Hepatocyte (in vitro differentiated cells): ENCODE measurements around the gene MSI2. TPM values are rescaled to one million over a fixed set of nuclear protein-coding genes. Genes with fewer than 3 reads are reported as not detected.

Source experiments
- DNase-seq: peaks from one replicate; pipeline ENCODE4 v3.0.0-alpha.2; 2016; ENCODE audit warnings: low spot score
- H2AFZ ChIP-seq: fragments of 200-600 bp; sonication (generic); 2 replicates; pipeline ENCODE4 v1.6.0; 2016; ENCODE audit warnings: antibody characterized with exemption, mild to moderate bottlenecking
- H3K27ac ChIP-seq: fragments of 200-600 bp; sonication (generic); 2 replicates; pipeline ENCODE4 v1.5.1; 2016; ENCODE audit warnings: mild to moderate bottlenecking
- H3K27me3 ChIP-seq: fragments of 200-600 bp; sonication (generic); 2 replicates; pipeline ENCODE4 v1.6.1; 2016
- H3K36me3 ChIP-seq: fragments of 200-600 bp; sonication (generic); replicated peaks from 2 replicates; pipeline ENCODE4 v1.5.1; 2016; ENCODE audit warnings: low read depth; ENCODE audit not compliant: insufficient read depth
- H3K4me1 ChIP-seq: fragments of 200-600 bp; sonication (generic); 2 replicates; pipeline ENCODE4 v1.5.1; 2016; ENCODE audit warnings: mild to moderate bottlenecking, moderate library complexity; ENCODE audit not compliant: insufficient read depth
- H3K4me2 ChIP-seq: fragments of 200-600 bp; sonication (generic); 2 replicates; pipeline ENCODE4 v1.6.0; 2016
- H3K4me3 ChIP-seq: fragments of 200-600 bp; sonication (generic); 2 replicates; pipeline ENCODE4 v1.5.1; 2016; ENCODE audit warnings: mild to moderate bottlenecking
- H3K79me2 ChIP-seq: fragments of 200-600 bp; sonication (generic); 2 replicates; pipeline ENCODE4 v1.6.0; 2017; ENCODE audit warnings: mild to moderate bottlenecking
- H3K9me2 ChIP-seq: fragments of 200-600 bp; sonication (generic); replicated peaks from 2 replicates; pipeline ENCODE4 v1.6.0; 2017; ENCODE audit warnings: mild to moderate bottlenecking; ENCODE audit not compliant: insufficient read depth
- H3K9me3 ChIP-seq: fragments of 200-600 bp; sonication (generic); 2 replicates; pipeline ENCODE4 v1.5.1; 2016; ENCODE audit warnings: low read depth, mild to moderate bottlenecking
- H4K20me1 ChIP-seq: fragments of 200-600 bp; sonication (generic); 2 replicates; pipeline ENCODE4 v1.6.0; 2016; ENCODE audit warnings: mild to moderate bottlenecking; ENCODE audit not compliant: insufficient read depth, poor library complexity, severe bottlenecking
- CTCF ChIP-seq: fragments of 200-600 bp; sonication (generic); IDR thresholded peaks from 2 replicates; pipeline ENCODE4 v1.5.1; 2016; ENCODE audit warnings: antibody characterized with exemption, mild to moderate bottlenecking; ENCODE audit not compliant: poor library complexity
- EZH2 ChIP-seq: fragments of 200-600 bp; sonication (generic); IDR thresholded peaks from 2 replicates; pipeline ENCODE4 v1.6.1; 2016; ENCODE audit warnings: antibody characterized with exemption, mild to moderate bottlenecking, borderline replicate concordance
- EZH2phosphoT487 ChIP-seq: fragments of 200-600 bp; sonication (generic); IDR thresholded peaks from one replicate; pipeline ENCODE4 v1.6.1; 2018; ENCODE audit warnings: antibody characterized with exemption, mild to moderate bottlenecking, low read depth, moderate library complexity; ENCODE audit not compliant: unreplicated experiment, severe bottlenecking
- WGBS: methylation state at CpG from one replicate; pipeline ENCODE4 v1.1.6; 2016; ENCODE audit warnings: low lambda C conversion rate; ENCODE audit errors: missing lambda C conversion rate; 5-methylcytosine and 5-hydroxymethylcytosine counted together
- polyA plus RNA-seq: library from polyadenylated mRNA; unstranded; fragments of >200 nt; fragmentation: Nextera tagmentation; extraction: Ambion mirVana; gene quantifications from 2 replicates; pipeline ENCODE4 v1.2.1, GENCODE V29; 2016
- total RNA-seq: library from RNA; depleted of rRNA; stranded (reverse); fragments of >200 nt; gene quantifications from 2 replicates; pipeline ENCODE4 v1.2.3, GENCODE V29; 2014

Gene MSI2
- total and polyA plus RNA-seq, 2 experiments from 2014 or later = 16.1 to 60.6 TPM

- peaks cover 61% of the 10 kb centered on the region for H3K79me2 ChIP-seq
- H4K20me1 ChIP-seq = peaks cover under 1% of the 10 kb centered on the region
- no peak overlapping the region for H3K4me2 ChIP-seq
- no peaks in the 10 kb centered on the region for H3K9me2 ChIP-seq
- H3K27me3 ChIP-seq = no peaks in the 10 kb centered on the region
- TF ChIP-seq CTCF (no peak), EZH2phosphoT487 (no peak), EZH2 (no peak)
- no peaks in the 10 kb centered on the region for H3K36me3 ChIP-seq
- peaks cover 7% of the 10 kb centered on the region for H3K4me1 ChIP-seq
- H2AFZ ChIP-seq = no peak overlapping the region
- no peak for DNase-seq
- H3K9me3 ChIP-seq = no peaks in the 10 kb centered on the region
- WGBS = 71% methylated on average over 4 of the region's 4 CpGs
- no peak overlapping the region for H3K27ac ChIP-seq
- H3K4me3 ChIP-seq = no peak overlapping the region
These were observed 86.8 kb downstream of the MSI2 start for GRCh38 chr17:57342963-57343589.

GRCh38 chr17:57343717-57344116 is 87.4 kb downstream of the MSI2 start:
- Histone ChIP-seq H3K4me2 (no peak overlapping the region), H3K4me1 (peaks cover 7% of the 10 kb centered on the region), H4K20me1 (no peaks in the 10 kb centered on the region), H3K79me2 (peaks cover 59% of the 10 kb centered on the region), H3K36me3 (no peaks in the 10 kb centered on the region), H2AFZ (no peak overlapping the region), H3K27me3 (no peaks in the 10 kb centered on the region), H3K9me3 (no peaks in the 10 kb centered on the region), H3K9me2 (no peaks in the 10 kb centered on the region), H3K4me3 (no peak overlapping the region), H3K27ac (no peak overlapping the region)
- DNase-seq = no peak
- TF ChIP-seq EZH2 = no peak
- no peak for TF ChIP-seq EZH2phosphoT487
- no peak for TF ChIP-seq CTCF
- WGBS = 92% methylated on average over 5 of the region's 5 CpGs

GRCh38 chr17:57344261-57344660 is 87.9 kb downstream of the MSI2 start:
- H3K9me3 ChIP-seq = no peaks in the 10 kb centered on the region
- TF ChIP-seq EZH2phosphoT487 (no peak), EZH2 (no peak), CTCF (no peak)
- peaks cover 10% of the 10 kb centered on the region for H3K4me1 ChIP-seq
- H3K79me2 ChIP-seq = peaks cover 60% of the 10 kb centered on the region
- 91% methylated on average over 4 of the region's 4 CpGs for WGBS
- no peak overlapping the region for H3K27ac ChIP-seq
- H3K36me3 ChIP-seq = no peaks in the 10 kb centered on the region
- no peak overlapping the region for H2AFZ ChIP-seq
- no peak for DNase-seq
- no peaks in the 10 kb centered on the region for H4K20me1 ChIP-seq
- no peaks in the 10 kb centered on the region for H3K9me2 ChIP-seq
- no peak overlapping the region for H3K4me2 ChIP-seq
- H3K27me3 ChIP-seq = no peaks in the 10 kb centered on the region
- H3K4me3 ChIP-seq = no peak overlapping the region
